SK-N-MC (cell line): ENCODE results near the gene ALG11.

Experiments
- DNase-seq: peaks from one replicate; pipeline ENCODE4 v3.0.0-alpha.2; 2011; ENCODE audit warnings: low read depth, low spot score
- H3K27ac ChIP-seq: fragments of 200-600 bp; sonication (generic); 2 replicates; pipeline ENCODE4 v1.5.1; 2016; ENCODE audit warnings: mixed run types
- H3K36me3 ChIP-seq: fragments of 200-600 bp; sonication (generic); 2 replicates; pipeline ENCODE4 v1.6.1; 2017; ENCODE audit warnings: antibody characterized with exemption, low read length, mixed read lengths; ENCODE audit not compliant: insufficient read depth
- H3K4me3 ChIP-seq: fragments of 200-600 bp; sonication (generic); 2 replicates; pipeline ENCODE4 v1.5.1; 2016
- H3K9ac ChIP-seq: fragments of 200-600 bp; sonication (generic); 2 replicates; pipeline ENCODE4 v1.8.0; 2017; ENCODE audit warnings: mixed run types, mixed read lengths; ENCODE audit not compliant: insufficient read length
- H3K9me3 ChIP-seq: fragments of 200-600 bp; sonication (generic); 2 replicates; pipeline ENCODE4 v1.6.1; 2017; ENCODE audit warnings: low read depth, mild to moderate bottlenecking, antibody characterized with exemption, low read length, moderate library complexity, mixed read lengths
- EZH2 ChIP-seq: fragments of 200-600 bp; sonication (generic); IDR thresholded peaks from one replicate; pipeline ENCODE4 v1.6.1; 2017; ENCODE audit warnings: antibody characterized with exemption
- FOXP2 ChIP-seq: optimal IDR thresholded peaks from 2 replicates; pipeline ENCODE3; 2011; ENCODE audit warnings: mild to moderate bottlenecking, moderate library complexity; ENCODE audit not compliant: insufficient read depth; ENCODE audit errors: extremely low read length, control extremely low read depth
- POLR2AphosphoS5 ChIP-seq: IDR thresholded peaks from 2 replicates; pipeline ENCODE4 v1.6.1; 2012; ENCODE audit warnings: mild to moderate bottlenecking, low read depth, low read length, borderline replicate concordance

Gene ALG11

GRCh38 chr13:52011632-52012511, at the start of gene ALG11:
TSS of gene ALG11 (plus strand) at chr13:52012398. CDS start at chr13:52012419, 21 bp downstream.
- peak within 1 kb of the TSS; percentile 39; the same call in 1 of the 2 replicates for H3K27ac ChIP-seq
- H3K36me3 ChIP-seq = peaks cover 14% of the 10 kb centered on the region; the same call in 1 of the 2 replicates
- peak within 1 kb of the TSS; percentile 98 for H3K4me3 ChIP-seq
- peak; percentile 96 for DNase-seq
- no peaks in the 10 kb centered on the region for H3K9me3 ChIP-seq
- peak within 1 kb of the TSS; percentile 93 for H3K9ac ChIP-seq
- TF ChIP-seq POLR2AphosphoS5 = peak; percentile 84; the same call in 1 of the 2 replicates
- TF ChIP-seq FOXP2 = no peak

- H3K9me3 ChIP-seq = no peaks in the 10 kb centered on the region
- H3K36me3 ChIP-seq = no peaks in the 10 kb centered on the region
- no peak overlapping the region for H3K9ac ChIP-seq
- no peak overlapping the region for H3K4me3 ChIP-seq
- DNase-seq = no peak
- TF ChIP-seq POLR2AphosphoS5 (no peak), FOXP2 (no peak), EZH2 (no peak)
- no peak overlapping the region for H3K27ac ChIP-seq
Observed at GRCh38 chr13:51966186-51966585, 46.0 kb upstream of the ALG11 start.

- no peak for TF ChIP-seq EZH2
- no peak for TF ChIP-seq FOXP2
- no peak for TF ChIP-seq POLR2AphosphoS5
- DNase-seq = no peak
- Histone ChIP-seq H3K4me3 (no peak overlapping the region), H3K9ac (no peak overlapping the region), H3K36me3 (no peaks in the 10 kb centered on the region), H3K27ac (no peak overlapping the region), H3K9me3 (no peaks in the 10 kb centered on the region)
Observed at GRCh38 chr13:51967482-51968446, 44.4 kb upstream of the ALG11 start.

GRCh38 chr13:51970349-51970748, 41.8 kb upstream of the ALG11 start:
- Histone ChIP-seq H3K27ac (no peak overlapping the region), H3K9ac (no peak overlapping the region), H3K36me3 (no peaks in the 10 kb centered on the region), H3K9me3 (no peaks in the 10 kb centered on the region), H3K4me3 (no peak overlapping the region)
- TF ChIP-seq EZH2 (no peak), FOXP2 (no peak), POLR2AphosphoS5 (no peak)
- DNase-seq = no peak

GRCh38 chr13:51971520-51972426, 40.4 kb upstream of the ALG11 start:
- Histone ChIP-seq H3K9me3 (no peaks in the 10 kb centered on the region), H3K4me3 (no peak overlapping the region), H3K9ac (no peak overlapping the region), H3K36me3 (no peaks in the 10 kb centered on the region), H3K27ac (no peak overlapping the region)
- no peak for DNase-seq
- TF ChIP-seq FOXP2 (no peak), POLR2AphosphoS5 (no peak), EZH2 (no peak)

GRCh38 chr13:51974482-51974881, 37.7 kb upstream of the ALG11 start:
- DNase-seq = no peak
- no peaks in the 10 kb centered on the region; the same call in 1 of the 2 replicates for H3K9me3 ChIP-seq

GRCh38 chr13:51976423-51976822, 35.8 kb upstream of the ALG11 start:
- Histone ChIP-seq H3K4me3 (no peak overlapping the region), H3K36me3 (no peaks in the 10 kb centered on the region), H3K9ac (no peak overlapping the region), H3K9me3 (no peaks in the 10 kb centered on the region; the same call in 1 of the 2 replicates), H3K27ac (no peak overlapping the region)
- DNase-seq = no peak
- no peak for TF ChIP-seq FOXP2
- TF ChIP-seq POLR2AphosphoS5 = no peak
- TF ChIP-seq EZH2 = no peak

More at GRCh38 chr13:51974482-51974881, 37.7 kb upstream of the ALG11 start:
- Histone ChIP-seq H3K9ac (no peak overlapping the region), H3K36me3 (no peaks in the 10 kb centered on the region), H3K4me3 (no peak overlapping the region), H3K27ac (no peak overlapping the region)
- TF ChIP-seq POLR2AphosphoS5 (no peak), FOXP2 (no peak), EZH2 (no peak)
